OCI-LY7 (cell line): Measurements from ENCODE around the gene CYFIP2. TPM values are rescaled to one million over a fixed set of nuclear protein-coding genes. Genes with fewer than 3 reads are reported as not detected.

ENCODE experiments used
- BruUV-seq: library from RNA; stranded (reverse); fragments of 400-500 nt; replicated peaks from 2 replicates; lab custom pipeline; 2021; lab: Mats Ljungman, UMichigan
- CTCF ChIA-PET: fragments of 300-600 bp; sonication (Branson Sonifier 250); formaldehyde crosslinking; loops from one replicate; lab custom pipeline; 2022; ENCODE audit warnings: antibody characterized with exemption; ENCODE audit not compliant: unreplicated experiment; lab: Charles Lee
- POLR2A ChIA-PET: fragments of 300-600 bp; sonication (Branson Sonifier 250); formaldehyde crosslinking; loops from one replicate; lab custom pipeline; 2022; ENCODE audit warnings: antibody characterized with exemption; lab: Charles Lee
- DNase-seq: peaks from one replicate; pipeline ENCODE4 v3.0.0-alpha.2; 2015; ENCODE audit warnings: low spot score
- H2AFZ ChIP-seq: fragments of 200-600 bp; sonication (generic), shearing (Covaris generic); 2 replicates; pipeline ENCODE4 v1.6.1; 2014; ENCODE audit warnings: mild to moderate bottlenecking, antibody characterized with exemption, low read length, moderate library complexity
- H3K27ac ChIP-seq: fragments of 200-600 bp; sonication (generic); 2 replicates; pipeline ENCODE4 v1.5.1; 2014; ENCODE audit warnings: mixed run types, low read depth, mild to moderate bottlenecking, moderate library complexity, low read length, inconsistent platforms; ENCODE audit not compliant: poor library complexity, severe bottlenecking
- H3K36me3 ChIP-seq: fragments of 200-600 bp; sonication (generic); 2 replicates; pipeline ENCODE4 v1.6.1; 2014; ENCODE audit warnings: mild to moderate bottlenecking, antibody characterized with exemption, low read length, moderate library complexity, mixed read lengths; ENCODE audit not compliant: insufficient read depth
- H3K4me1 ChIP-seq: fragments of 200-600 bp; sonication (generic); 2 replicates; pipeline ENCODE4 v1.5.1; 2014; ENCODE audit warnings: mild to moderate bottlenecking, low read length; ENCODE audit not compliant: insufficient read depth, poor library complexity, severe bottlenecking
- H3K4me2 ChIP-seq: fragments of 200-600 bp; sonication (generic); 2 replicates; pipeline ENCODE4 v1.6.1; 2014; ENCODE audit warnings: mild to moderate bottlenecking, low read length
- H3K4me3 ChIP-seq: fragments of 200-600 bp; sonication (generic); 2 replicates; pipeline ENCODE4 v1.5.1; 2014; ENCODE audit warnings: mild to moderate bottlenecking, low read depth, low read length; ENCODE audit not compliant: poor library complexity, severe bottlenecking
- H3K79me2 ChIP-seq: fragments of 200-600 bp; sonication (generic); 2 replicates; pipeline ENCODE4 v1.6.1; 2016; ENCODE audit warnings: low read depth, mild to moderate bottlenecking, low read length, moderate library complexity, mixed read lengths; ENCODE audit not compliant: insufficient read depth
- H3K9me2 ChIP-seq: fragments of 200-600 bp; sonication (generic); 2 replicates; pipeline ENCODE4 v1.6.1; 2016; ENCODE audit warnings: mild to moderate bottlenecking, low read length, mixed read lengths; ENCODE audit not compliant: insufficient read depth
- H3K9me3 ChIP-seq: fragments of 200-600 bp; sonication (generic); 2 replicates; pipeline ENCODE4 v1.6.1; 2014; ENCODE audit warnings: mild to moderate bottlenecking, mixed run types, low read length, mixed read lengths
- H4K20me1 ChIP-seq: fragments of 200-600 bp; sonication (generic); 2 replicates; pipeline ENCODE4 v1.6.1; 2014; ENCODE audit warnings: mild to moderate bottlenecking, antibody characterized with exemption, low read length, moderate library complexity, mixed read lengths; ENCODE audit not compliant: insufficient read depth
- EZH2phosphoT487 ChIP-seq: fragments of 200-600 bp; sonication (generic); IDR thresholded peaks from 2 replicates; pipeline ENCODE4 v1.6.1; 2018; ENCODE audit warnings: low read depth, borderline replicate concordance, mild to moderate bottlenecking, mixed run types, antibody characterized with exemption, low read length, moderate library complexity, mixed read lengths
- intact Hi-C: fragments of 100-400 bp; cut with micrococcal nuclease; formaldehyde crosslinking; loops from one replicate; pipeline ENCODE4 v1.10.0; 2022; ENCODE audit not compliant: unreplicated experiment
- total RNA-seq, 2 experiments: library from RNA; depleted of rRNA in 1 of 2; stranded (reverse); fragments of >200 nt in 1 of 2; shearing (Covaris generic) in 1 of 2; gene quantifications; 2 replicates each; pipeline ENCODE4 v1.2.3, GENCODE V29; 2014 to 2022
- TF ChIP-seq, protein P1 (sequence below): fragments of 200-600 bp; sonication (generic); conservative IDR thresholded peaks from 2 replicates; pipeline ENCODE4 v1.5.1; 2014; ENCODE audit warnings: mild to moderate bottlenecking, antibody characterized with exemption, low read length, moderate library complexity, mixed read lengths

CYFIP2 gene
- total RNA-seq, 2 experiments from 2014 or later: 258 to 419 TPM

DNA sequence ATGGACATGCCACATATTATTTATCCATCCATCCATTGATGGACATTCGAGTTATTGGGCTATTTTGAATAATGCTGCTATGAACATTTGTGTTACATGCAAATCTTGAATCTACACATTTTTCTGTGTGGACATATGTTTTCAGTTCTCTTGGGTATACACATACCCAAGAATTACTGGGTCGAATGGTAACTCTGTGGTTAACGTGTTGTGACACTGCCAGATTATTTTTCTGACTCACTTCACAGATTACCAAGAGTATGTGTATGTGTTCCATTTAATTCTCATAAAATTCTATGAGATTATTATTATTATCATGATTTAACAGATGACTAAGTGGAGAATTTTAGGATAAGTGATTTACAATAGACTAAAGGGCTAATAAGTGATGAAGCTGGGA, 26.7 kb downstream of the CYFIP2 start:
- ChIA-PET POLR2A (no interaction called here), CTCF (no interaction called here)
- Histone ChIP-seq H3K27ac (no peak overlapping the region), H4K20me1 (no peaks in the 10 kb centered on the region), H3K4me3 (no peak overlapping the region), H3K9me2 (no peaks in the 10 kb centered on the region), H3K4me2 (no peak overlapping the region), H3K9me3 (no peaks in the 10 kb centered on the region), H3K36me3 (peaks cover 94% of the 10 kb centered on the region), H2AFZ (no peak overlapping the region), H3K4me1 (no peaks in the 10 kb centered on the region), H3K79me2 (no peaks in the 10 kb centered on the region)
- no peak for TF ChIP-seq EZH2phosphoT487
- TF ChIP-seq, protein P1, sequence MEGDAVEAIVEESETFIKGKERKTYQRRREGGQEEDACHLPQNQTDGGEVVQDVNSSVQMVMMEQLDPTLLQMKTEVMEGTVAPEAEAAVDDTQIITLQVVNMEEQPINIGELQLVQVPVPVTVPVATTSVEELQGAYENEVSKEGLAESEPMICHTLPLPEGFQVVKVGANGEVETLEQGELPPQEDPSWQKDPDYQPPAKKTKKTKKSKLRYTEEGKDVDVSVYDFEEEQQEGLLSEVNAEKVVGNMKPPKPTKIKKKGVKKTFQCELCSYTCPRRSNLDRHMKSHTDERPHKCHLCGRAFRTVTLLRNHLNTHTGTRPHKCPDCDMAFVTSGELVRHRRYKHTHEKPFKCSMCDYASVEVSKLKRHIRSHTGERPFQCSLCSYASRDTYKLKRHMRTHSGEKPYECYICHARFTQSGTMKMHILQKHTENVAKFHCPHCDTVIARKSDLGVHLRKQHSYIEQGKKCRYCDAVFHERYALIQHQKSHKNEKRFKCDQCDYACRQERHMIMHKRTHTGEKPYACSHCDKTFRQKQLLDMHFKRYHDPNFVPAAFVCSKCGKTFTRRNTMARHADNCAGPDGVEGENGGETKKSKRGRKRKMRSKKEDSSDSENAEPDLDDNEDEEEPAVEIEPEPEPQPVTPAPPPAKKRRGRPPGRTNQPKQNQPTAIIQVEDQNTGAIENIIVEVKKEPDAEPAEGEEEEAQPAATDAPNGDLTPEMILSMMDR: no peak
- BruUV-seq: no TSS peak
- intact Hi-C loops: no loop called here
- no peak for DNase-seq

DNA sequence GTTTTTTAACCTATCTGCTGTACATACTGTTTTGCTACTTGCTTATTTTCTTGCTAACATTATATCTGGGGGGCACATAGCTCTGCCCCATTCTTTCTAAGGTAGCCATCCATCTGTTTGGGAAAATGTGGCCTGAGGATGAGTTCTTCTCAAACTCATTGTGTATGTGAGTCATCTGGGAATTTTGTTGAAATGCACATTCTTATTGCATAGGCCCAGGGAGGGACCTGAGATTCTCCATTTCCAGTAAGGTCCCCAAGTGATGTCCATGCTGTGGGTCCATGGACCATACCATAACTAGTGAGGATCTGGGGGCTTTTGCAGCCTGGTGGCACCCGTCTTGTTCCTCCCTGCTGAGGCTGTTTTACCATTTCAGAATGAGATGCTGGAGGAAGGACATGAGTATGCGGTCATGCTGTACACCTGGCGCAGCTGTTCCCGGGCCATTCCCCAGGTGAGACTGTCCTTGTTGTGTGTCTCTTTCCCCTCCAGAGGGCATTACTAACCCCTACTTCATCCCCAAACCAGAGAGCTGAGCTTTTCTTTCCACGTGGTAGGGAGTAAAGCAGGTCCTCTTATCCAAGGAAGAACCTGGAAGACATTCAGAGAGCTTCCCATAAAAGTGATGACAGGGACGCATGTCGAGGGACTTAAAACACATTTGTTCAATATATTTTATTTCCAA, 28.6 kb downstream of the CYFIP2 start:
- POLR2A ChIA-PET: interaction anchor here (0.8 kb wide), 1 partner anchor 29 kb away, joined by 3 read pairs; no protein-coding TSS in a partner anchor
- H3K27ac ChIP-seq: no peak overlapping the region
- BruUV-seq: no TSS peak
- DNase-seq: no peak
- H3K9me3 ChIP-seq: no peaks in the 10 kb centered on the region
- CTCF ChIA-PET: no interaction called here
- H3K36me3 ChIP-seq: peaks cover 94% of the 10 kb centered on the region
- H2AFZ ChIP-seq: no peak overlapping the region
- H3K4me2 ChIP-seq: no peak overlapping the region
- intact Hi-C loops: no loop called here
- no peaks in the 10 kb centered on the region for H4K20me1 ChIP-seq
- no peaks in the 10 kb centered on the region for H3K4me1 ChIP-seq
- no peaks in the 10 kb centered on the region for H3K79me2 ChIP-seq
- no peaks in the 10 kb centered on the region for H3K9me2 ChIP-seq
- TF ChIP-seq, protein P1: peak; percentile 38; the same call in 1 of the 2 replicates
- TF ChIP-seq EZH2phosphoT487: no peak
- H3K4me3 ChIP-seq: no peak overlapping the region

DNA sequence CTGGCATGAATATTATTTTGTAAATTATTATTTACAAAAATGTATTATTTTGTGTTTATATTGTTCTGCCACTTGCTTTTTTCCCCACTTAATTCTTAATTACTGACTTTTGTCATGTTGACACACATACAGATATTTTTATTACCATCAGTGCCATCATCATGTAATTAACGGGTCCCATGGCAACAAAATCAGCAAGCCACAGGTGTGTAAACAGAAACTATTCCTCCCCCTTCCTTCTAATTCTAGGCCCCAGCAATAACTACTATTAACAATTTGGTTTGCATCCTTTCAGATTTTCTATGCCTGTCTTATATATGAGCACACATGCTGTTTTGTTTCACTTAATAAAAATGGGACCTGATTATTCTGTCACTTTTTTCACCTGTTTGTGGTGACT, 29.3 kb downstream of the CYFIP2 start:
- H3K79me2 ChIP-seq: no peaks in the 10 kb centered on the region
- H2AFZ ChIP-seq: no peak overlapping the region
- no peak for DNase-seq
- ChIA-PET CTCF (no interaction called here), POLR2A (interaction anchor here (0.6 kb wide), 1 partner anchor 528 kb away, joined by 3 read pairs; no protein-coding TSS in a partner anchor)
- peaks cover 93% of the 10 kb centered on the region for H3K36me3 ChIP-seq
- H4K20me1 ChIP-seq: no peaks in the 10 kb centered on the region
- no peak overlapping the region for H3K4me3 ChIP-seq
- TF ChIP-seq, protein P1: no peak
- no peak for TF ChIP-seq EZH2phosphoT487
- no peak overlapping the region for H3K27ac ChIP-seq
- no peaks in the 10 kb centered on the region for H3K9me2 ChIP-seq
- no peaks in the 10 kb centered on the region for H3K4me1 ChIP-seq
- intact Hi-C loops: no loop called here
- no peak overlapping the region for H3K4me2 ChIP-seq
- no TSS peak for BruUV-seq
- no peaks in the 10 kb centered on the region for H3K9me3 ChIP-seq
